H1 (cell line): Measurements from ENCODE around the gene FAM13C. TPM values are rescaled to one million over a fixed set of nuclear protein-coding genes. Genes with fewer than 3 reads are reported as not detected.

Experiments
- CTCF ChIA-PET: fragments of 300-600 bp; sonication (Branson Sonifier 250); formaldehyde crosslinking; loops from one replicate; lab custom pipeline; 2021; ENCODE audit not compliant: partially characterized antibody; lab: Charles Lee
- POLR2A ChIA-PET: fragments of 300-600 bp; sonication (Branson Sonifier 250); formaldehyde crosslinking; loops from one replicate; lab custom pipeline; 2021; ENCODE audit warnings: inconsistent platforms; ENCODE audit not compliant: partially characterized antibody; lab: Charles Lee
- DNase-seq, 2 experiments: peaks; one replicate each; pipeline versions ENCODE4 v3.0.0 to v3.0.0-alpha.2; 2010 to 2022; ENCODE audit warnings: low spot score in 2 of 2, low read depth in 1 of 2, mixed read lengths in 1 of 2
- FAIRE-seq: peaks from 2 replicates; lab custom pipeline; 2011; peaks lifted over from hg19 to GRCh38; lab: Jason Lieb, UNC
- H2AFZ ChIP-seq: 2 replicates; pipeline ENCODE4 v1.8.1; 2012; ENCODE audit warnings: low read length, inconsistent platforms
- H2AK5ac ChIP-seq: 2 replicates; pipeline ENCODE4 v1.6.1; 2013; ENCODE audit warnings: low read depth, low read length
- H2BK120ac ChIP-seq: replicated peaks from 2 replicates; pipeline ENCODE3; 2013; ENCODE audit warnings: low read depth, low read length, inconsistent platforms
- H2BK12ac ChIP-seq: 2 replicates; pipeline ENCODE4 v1.6.1; 2013; ENCODE audit warnings: low read depth, low read length
- H2BK15ac ChIP-seq: 2 replicates; pipeline ENCODE4 v1.6.1; 2013; ENCODE audit warnings: low read length
- H2BK20ac ChIP-seq: 2 replicates; pipeline ENCODE4 v1.6.1; 2013; ENCODE audit warnings: low read length
- H2BK5ac ChIP-seq: 2 replicates; pipeline ENCODE4 v1.6.1; 2013; ENCODE audit warnings: low read depth, low read length
- H3K14ac ChIP-seq: 2 replicates; pipeline ENCODE4 v1.6.1; 2013; ENCODE audit warnings: inconsistent platforms; ENCODE audit not compliant: insufficient read length
- H3K18ac ChIP-seq: 2 replicates; pipeline ENCODE4 v1.6.1; 2013; ENCODE audit warnings: low read length; ENCODE audit errors: extremely low read depth
- H3K23ac ChIP-seq: 2 replicates; pipeline ENCODE4 v1.6.1; 2013; ENCODE audit warnings: inconsistent platforms; ENCODE audit not compliant: insufficient read length
- H3K23me2 ChIP-seq: 2 replicates; pipeline ENCODE4 v1.6.1; 2013; ENCODE audit warnings: low read depth, low read length
- H3K27ac ChIP-seq: 2 replicates; pipeline ENCODE4 v1.6.1; 2011; ENCODE audit warnings: low read depth, low read length, inconsistent platforms
- H3K27me3 ChIP-seq, 4 experiments: replicated peaks in 1 of 4; 1 replicate in 1 of 4; 2 replicates in 3 of 4; pipeline versions ENCODE4 v1.6.1 to v1.8.1; 2011 to 2013; ENCODE audit warnings: low read length in 3 of 4, mild to moderate bottlenecking in 3 of 4, inconsistent platforms in 2 of 4, mixed read lengths in 2 of 4, moderate library complexity in 1 of 4; ENCODE audit not compliant: control insufficient read depth in 3 of 4, insufficient read depth in 3 of 4; ENCODE audit errors: extremely low read depth in 1 of 4
- H3K36me3 ChIP-seq, 4 experiments: 2 replicates each; pipeline versions ENCODE4 v1.6.1 to v1.8.1; 2011 to 2013; ENCODE audit warnings: mild to moderate bottlenecking in 4 of 4, low read length in 3 of 4, moderate library complexity in 2 of 4, control low read depth in 1 of 4, inconsistent platforms in 1 of 4; ENCODE audit not compliant: insufficient read depth in 4 of 4, control insufficient read depth in 2 of 4
- H3K4ac ChIP-seq: replicated peaks from 2 replicates; pipeline ENCODE3; 2013; ENCODE audit warnings: low read length, low read depth, mixed read lengths, inconsistent platforms; ENCODE audit not compliant: insufficient read length
- H3K4me1 ChIP-seq, 4 experiments: replicated peaks in 1 of 4; 1 replicate in 1 of 4; 2 replicates in 3 of 4; pipeline versions ENCODE4 v1.6.1 to v1.8.1; 2011 to 2013; ENCODE audit warnings: low read length in 3 of 4, inconsistent platforms in 2 of 4, mixed read lengths in 1 of 4; ENCODE audit not compliant: insufficient read depth in 4 of 4, control insufficient read depth in 3 of 4
- H3K4me2 ChIP-seq, 2 experiments: 2 replicates each; pipeline versions ENCODE4 v1.6.1 to v1.8.1; 2011 to 2013; ENCODE audit warnings: low read depth in 2 of 2, low read length in 2 of 2, control low read depth in 1 of 2, inconsistent platforms in 1 of 2, mild to moderate bottlenecking in 1 of 2; ENCODE audit not compliant: insufficient read depth in 1 of 2
- H3K4me3 ChIP-seq, 4 experiments: fragments of 200-600, 300-600 bp in 1 of 4; sonication (generic), shearing (Covaris generic), sonication (Bioruptor Twin) in 1 of 4; 2 replicates each; pipeline versions ENCODE4 v1.5.1 to v1.8.1; 2011 to 2016; ENCODE audit warnings: low read length in 4 of 4, low read depth in 3 of 4, control low read depth in 2 of 4, inconsistent platforms in 2 of 4, mild to moderate bottlenecking in 2 of 4, mixed read lengths in 1 of 4, moderate library complexity in 1 of 4; ENCODE audit not compliant: insufficient read depth in 2 of 4; ENCODE audit errors: extremely low read depth in 1 of 4
- H3K56ac ChIP-seq: replicated peaks from 2 replicates; pipeline ENCODE3; 2013; ENCODE audit warnings: low read depth, mild to moderate bottlenecking, mixed read lengths, low read length, inconsistent platforms; ENCODE audit not compliant: insufficient read length
- H3K79me1 ChIP-seq: 2 replicates; pipeline ENCODE4 v1.6.1; 2013; ENCODE audit warnings: low read depth, low read length, control low read depth
- H3K79me2 ChIP-seq, 2 experiments: 2 replicates each; pipeline versions ENCODE4 v1.6.1 to v1.8.1; 2012 to 2013; ENCODE audit warnings: low read length in 2 of 2, mild to moderate bottlenecking in 2 of 2, inconsistent platforms in 1 of 2; ENCODE audit not compliant: insufficient read depth in 2 of 2, control insufficient read depth in 1 of 2
- H3K9ac ChIP-seq, 4 experiments: replicated peaks in 1 of 4; 1 replicate in 1 of 4; 2 replicates in 3 of 4; pipeline versions ENCODE4 v1.6.1 to v1.8.1; 2011 to 2013; ENCODE audit warnings: low read depth in 3 of 4, low read length in 3 of 4, control low read depth in 2 of 4, mild to moderate bottlenecking in 2 of 4, moderate library complexity in 2 of 4, inconsistent platforms in 1 of 4; ENCODE audit errors: extremely low read depth in 1 of 4
- H3K9me3 ChIP-seq, 2 experiments: 2 replicates each; pipeline versions ENCODE4 v1.6.1 to v1.8.1; 2012 to 2013; ENCODE audit warnings: mild to moderate bottlenecking in 2 of 2, moderate library complexity in 2 of 2, control low read depth in 1 of 2, inconsistent platforms in 1 of 2, low read depth in 1 of 2, low read length in 1 of 2, mixed read lengths in 1 of 2; ENCODE audit not compliant: insufficient read depth in 2 of 2
- H4K20me1 ChIP-seq, 2 experiments: replicated peaks in 1 of 2; 2 replicates each; pipeline versions ENCODE3 to v1.8.1; 2011 to 2013; ENCODE audit warnings: inconsistent platforms in 2 of 2, low read length in 2 of 2, mild to moderate bottlenecking in 1 of 2; ENCODE audit not compliant: insufficient read depth in 2 of 2, control insufficient read depth in 1 of 2
- H4K5ac ChIP-seq: 2 replicates; pipeline ENCODE4 v1.6.1; 2013; ENCODE audit warnings: low read length, low read depth, mixed read lengths, inconsistent platforms; ENCODE audit not compliant: insufficient read length
- H4K8ac ChIP-seq: 2 replicates; pipeline ENCODE4 v1.8.0; 2013; ENCODE audit warnings: mild to moderate bottlenecking, moderate library complexity, low read length, inconsistent platforms; ENCODE audit not compliant: insufficient read depth; ENCODE audit errors: extremely low read depth
- H4K91ac ChIP-seq: replicated peaks from 2 replicates; pipeline ENCODE3; 2013; ENCODE audit warnings: low read length, mixed read lengths, inconsistent platforms; ENCODE audit not compliant: insufficient read length
- ASH2L ChIP-seq: fragments of 200-600, 300-600 bp; sonication (generic); IDR thresholded peaks from one replicate; pipeline ENCODE4 v1.7.1; 2017; ENCODE audit warnings: low read length
- BRCA1 ChIP-seq: IDR thresholded peaks from 2 replicates; pipeline ENCODE4 v1.6.1; 2012; ENCODE audit warnings: low read depth, low read length, improper control_type of control experiment
- EZH2 ChIP-seq: fragments of 200-600 bp; sonication (generic); IDR thresholded peaks from 2 replicates; pipeline ENCODE4 v1.7.1; 2012; ENCODE audit warnings: low read depth, mild to moderate bottlenecking, moderate library complexity, low read length, inconsistent platforms; ENCODE audit not compliant: severe bottlenecking
- HDAC6 ChIP-seq: IDR thresholded peaks from one replicate; pipeline ENCODE4 v1.7.1; 2012; ENCODE audit warnings: low read depth, mild to moderate bottlenecking, inconsistent platforms, low read length, moderate library complexity
- NRF1 ChIP-seq: IDR thresholded peaks from 2 replicates; pipeline ENCODE4 v1.6.1; 2011; ENCODE audit warnings: mild to moderate bottlenecking, low read depth, low read length, improper control_type of control experiment
- PHF8 ChIP-seq: fragments of 200-600 bp; sonication (generic); conservative IDR thresholded peaks from 2 replicates; pipeline ENCODE4 v1.7.1; 2012; ENCODE audit warnings: low read depth, mild to moderate bottlenecking, inconsistent platforms, low read length, moderate library complexity
- SAP30 ChIP-seq: fragments of 300-600 bp; sonication (generic); IDR thresholded peaks from 2 replicates; pipeline ENCODE4 v1.7.1; 2012; ENCODE audit warnings: low read length, moderate library complexity, mild to moderate bottlenecking, inconsistent platforms; ENCODE audit not compliant: insufficient read depth, insufficient replicate concordance
- SRF ChIP-seq: IDR thresholded peaks from 2 replicates; pipeline ENCODE4 v1.6.1; 2011; ENCODE audit warnings: mild to moderate bottlenecking, low read depth, low read length, moderate library complexity
- TBP ChIP-seq: IDR thresholded peaks from 2 replicates; pipeline ENCODE4 v1.6.1; 2011; ENCODE audit warnings: low read depth, low read length, improper control_type of control experiment
- TEAD4 ChIP-seq: IDR thresholded peaks from 2 replicates; pipeline ENCODE4 v1.6.1; 2012; ENCODE audit warnings: low read depth, low read length, inconsistent platforms, mixed read lengths
- USF2 ChIP-seq: IDR thresholded peaks from 2 replicates; pipeline ENCODE4 v1.6.1; 2011; ENCODE audit warnings: low read length, improper control_type of control experiment
- polyA plus RNA-seq, 7 experiments: library from polyadenylated mRNA; depleted of rRNA in 3 of 7; stranded (reverse) in 5 of 7; unstranded in 2 of 7; fragments of >200 nt in 5 of 7; fragments of 200-250 nt in 2 of 7; gene quantifications; 1 replicate in 5 of 7; 2 replicates in 1 of 7; 4 replicates in 1 of 7; pipeline versions ENCODE4 v1.2.1 to v1.2.3, GENCODE V29; 2011 to 2013; ENCODE audit warnings: missing spikeins in 2 of 7, mixed read lengths in 2 of 7
- total RNA-seq: library from RNA; stranded (reverse); fragmentation: NEBNext Ultra II Directional; extraction: Animal tissue kit (Norgen Biotek cat#: 25700); gene quantifications from 2 replicates; pipeline ENCODE4 v1.2.1, GENCODE V29; 2021

The FAM13C gene
- total and polyA plus RNA-seq, 2 of the 8 experiments (the other 6 are each of a cell fraction or from before 2014, with no cell fraction given): 0.56 to 0.62 TPM

GRCh38 chr10:59337201-59337652 is 25.1 kb downstream of the FAM13C start:
- no peak overlapping the region for H4K8ac ChIP-seq
- H3K4me2 ChIP-seq: no peak overlapping the region
- no peaks in the 10 kb centered on the region for H3K79me1 ChIP-seq
- no peak overlapping the region for H2BK12ac ChIP-seq
- H3K14ac ChIP-seq: no peak overlapping the region
- H2BK15ac ChIP-seq: no peak overlapping the region
- CTCF ChIA-PET: interaction anchor here (1.2 kb wide), 1 partner anchor 242 kb away, joined by 3 read pairs; no protein-coding TSS in a partner anchor
- H3K9ac ChIP-seq: no peak overlapping the region
- no peak overlapping the region for H3K27ac ChIP-seq
- no peak overlapping the region for H2BK120ac ChIP-seq
- no peaks in the 10 kb centered on the region for H3K4me1 ChIP-seq
- H4K5ac ChIP-seq: no peak overlapping the region
- H4K91ac ChIP-seq: no peak overlapping the region
- H3K27me3 ChIP-seq: peaks cover 11 to 42% (median 16%) of the 10 kb centered on the region in 4 experiments; a peak in 6 of 7 replicates
- POLR2A ChIA-PET: no interaction called here
- FAIRE-seq: no peak
- no peak overlapping the region for H3K4me3 ChIP-seq
- no peak overlapping the region for H3K4ac ChIP-seq
- H4K20me1 ChIP-seq: no peaks in the 10 kb centered on the region
- H3K56ac ChIP-seq: no peak overlapping the region
- no peaks in the 10 kb centered on the region for H3K23me2 ChIP-seq
- H2BK5ac ChIP-seq: no peak overlapping the region
- no peak overlapping the region for H2AK5ac ChIP-seq
- H3K9me3 ChIP-seq: peaks cover 0 to 2% of the 10 kb centered on the region in 2 experiments; a peak in 1 of 4 replicates
- H3K79me2 ChIP-seq: no peaks in the 10 kb centered on the region
- no peak for DNase-seq
- no peak overlapping the region for H3K18ac ChIP-seq
- H3K36me3 ChIP-seq: no peaks in the 10 kb centered on the region
- H2BK20ac ChIP-seq: no peak overlapping the region
- no peak overlapping the region for H3K23ac ChIP-seq
- H2AFZ ChIP-seq: no peak overlapping the region
- no peak for TF ChIP-seq SRF
- TF ChIP-seq HDAC6: no peak
- no peak for TF ChIP-seq TEAD4
- TF ChIP-seq SAP30: no peak
- no peak for TF ChIP-seq BRCA1
- no peak for TF ChIP-seq TBP
- no peak for TF ChIP-seq NRF1
- no peak for TF ChIP-seq ASH2L
- no peak for TF ChIP-seq PHF8
- TF ChIP-seq USF2: no peak
- TF ChIP-seq EZH2: no peak
